Aorta (tissue), 5 donors: ENCODE data around the gene TTC3. TPM values are rescaled to one million over a fixed set of nuclear protein-coding genes. Genes with fewer than 3 reads are reported as not detected.
"Not testable (repeated sequence)": the region's sequence is repeated elsewhere in the genome, so short reads cannot be mapped to it uniquely, and the experiment has no call there.

Source experiments
- ATAC-seq: fragments of 200-7000 bp; cut with Tn5 transposase; one replicate; pipeline ENCODE4 v1.9.1; 2022; ENCODE audit warnings: moderate library complexity; ENCODE audit not compliant: low FRiP score
- DNase-seq, 2 donors: peaks; one replicate each; pipeline ENCODE4 v3.0.0-alpha.2; 2020
- H3K27ac ChIP-seq, 2 donors: one replicate each; pipeline ENCODE4 v1.5.1; 2013; ENCODE audit warnings: low read length in 2 of 2, mild to moderate bottlenecking in 2 of 2, moderate library complexity in 2 of 2, control low read depth in 1 of 2, inconsistent platforms in 1 of 2, low read depth in 1 of 2
- H3K27me3 ChIP-seq, 2 donors: one replicate each; pipeline ENCODE4 v1.6.1; 2013; ENCODE audit warnings: control low read depth in 1 of 2, low read length in 1 of 2, mild to moderate bottlenecking in 1 of 2, moderate library complexity in 1 of 2; ENCODE audit not compliant: insufficient read depth in 2 of 2, control insufficient read depth in 1 of 2
- H3K36me3 ChIP-seq, 2 donors: one replicate each; pipeline ENCODE4 v1.6.1; 2013; ENCODE audit warnings: control low read depth in 1 of 2, low read length in 1 of 2, mild to moderate bottlenecking in 1 of 2; ENCODE audit not compliant: insufficient read depth in 2 of 2, control insufficient read depth in 1 of 2
- H3K4me1 ChIP-seq, 2 donors: one replicate each; pipeline ENCODE4 v1.6.1; 2013; ENCODE audit warnings: low read length in 2 of 2, control low read depth in 1 of 2, mild to moderate bottlenecking in 1 of 2, moderate library complexity in 1 of 2; ENCODE audit not compliant: insufficient read depth in 2 of 2, control insufficient read depth in 1 of 2
- H3K4me3 ChIP-seq, 2 donors: one replicate each; pipeline ENCODE4 v1.5.1; 2013; ENCODE audit warnings: low read length in 2 of 2, control low read depth in 1 of 2, mild to moderate bottlenecking in 1 of 2
- H3K9me3 ChIP-seq: one replicate; pipeline ENCODE4 v1.6.1; 2013; ENCODE audit warnings: mild to moderate bottlenecking, low read length; ENCODE audit not compliant: control insufficient read depth
- WGBS, 2 donors: extraction: QIAGEN DNeasy Blood & Tissue Kit; methylation state at CpG; one replicate each; pipeline ENCODE4 v1.1.7; 2013; 5-methylcytosine and 5-hydroxymethylcytosine counted together
- intact Hi-C, 2 donors: fragments of 100-400 bp; cut with DNase I; formaldehyde crosslinking; loops; one replicate each; pipeline versions ENCODE4 v1.14.2 to v1.15.0; 2022
- polyA plus RNA-seq, 2 donors: library from polyadenylated mRNA; stranded (reverse); fragments of 200-250 nt; gene quantifications; one replicate each; pipeline ENCODE4 v1.2.3, GENCODE V29; 2013
- total RNA-seq, 2 donors: library from RNA; stranded (reverse); fragmentation: NEBNext Ultra II Directional; extraction: Animal tissue kit (Norgen Biotek cat#: 25700); gene quantifications; one replicate each; pipeline ENCODE4 v1.2.1, GENCODE V29; 2021
- donor health status: healthy with polysubstance abuse.
- donor health status: Bipolar disorder and iron deficiency.
- donor health status: DM: no; HTN: no; CAD: no.
- donor health status: DM: no; HTN: no; CAD: no.
- donor health status: DM: yes; HTN: yes; CAD: no.

Gene TTC3
- total and polyA plus RNA-seq, 4 donors, result 30.1 to 118 (median 72.9) TPM

DNA sequence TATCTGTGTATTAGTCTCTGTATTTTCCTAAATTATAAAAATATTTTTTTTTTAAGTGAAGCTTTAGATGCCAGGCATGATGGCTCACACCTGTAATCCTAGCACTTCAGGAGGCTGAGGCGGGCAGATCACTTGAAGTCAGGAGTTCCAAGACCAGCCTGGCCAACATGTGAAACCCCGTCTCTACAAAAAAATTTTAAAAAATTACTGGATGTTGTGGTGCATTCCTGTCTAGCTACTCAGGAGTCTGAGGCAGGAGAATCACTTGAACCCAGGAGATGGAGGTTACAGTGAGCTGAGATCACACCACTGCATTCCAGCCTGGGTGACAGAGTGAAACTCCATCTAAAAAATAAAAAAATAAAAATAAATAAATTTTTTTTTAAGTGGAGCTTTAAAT lies 43.4 kb downstream of the TTC3 start:
- 83 to 84% methylated on average over 2 of the region's 2 CpGs for WGBS, 2 donors
- DNase-seq, H3K27ac ChIP-seq, H3K36me3 ChIP-seq, H3K4me1 ChIP-seq, H3K27me3 ChIP-seq, intact Hi-C loops, H3K9me3 ChIP-seq, H3K4me3 ChIP-seq, ATAC-seq: not testable (repeated sequence)

DNA sequence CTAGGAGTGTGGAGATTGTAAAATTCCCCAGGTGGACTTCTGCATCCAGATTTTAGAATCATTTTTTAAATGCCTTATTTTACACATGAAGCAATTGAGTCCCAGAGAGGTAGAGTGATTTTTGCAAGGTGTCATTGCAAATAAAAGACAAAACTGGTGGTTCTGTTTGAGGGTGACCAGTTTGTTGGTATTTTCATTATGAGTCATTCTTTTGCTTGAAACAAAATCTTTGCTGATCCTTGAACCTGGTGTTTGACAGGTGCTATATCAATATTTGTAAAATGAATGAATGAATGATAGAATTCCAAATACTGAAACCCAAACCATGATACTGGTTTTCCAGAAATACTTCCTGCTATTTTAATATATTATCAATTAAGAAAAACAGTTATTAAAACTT lies 44.1 kb downstream of the TTC3 start:
- Histone ChIP-seq H3K36me3 (peaks cover 0 to 2% of the 10 kb centered on the region in 2 donors), H3K27me3 (no peaks in the 10 kb centered on the region), H3K4me1 (no peaks in the 10 kb centered on the region), H3K27ac (no peak overlapping the region), H3K4me3 (no peak overlapping the region), H3K9me3 (no peaks in the 10 kb centered on the region)
- DNase-seq, result no peak
- ATAC-seq, result no peak
- intact Hi-C loops, result no loop called here

DNA sequence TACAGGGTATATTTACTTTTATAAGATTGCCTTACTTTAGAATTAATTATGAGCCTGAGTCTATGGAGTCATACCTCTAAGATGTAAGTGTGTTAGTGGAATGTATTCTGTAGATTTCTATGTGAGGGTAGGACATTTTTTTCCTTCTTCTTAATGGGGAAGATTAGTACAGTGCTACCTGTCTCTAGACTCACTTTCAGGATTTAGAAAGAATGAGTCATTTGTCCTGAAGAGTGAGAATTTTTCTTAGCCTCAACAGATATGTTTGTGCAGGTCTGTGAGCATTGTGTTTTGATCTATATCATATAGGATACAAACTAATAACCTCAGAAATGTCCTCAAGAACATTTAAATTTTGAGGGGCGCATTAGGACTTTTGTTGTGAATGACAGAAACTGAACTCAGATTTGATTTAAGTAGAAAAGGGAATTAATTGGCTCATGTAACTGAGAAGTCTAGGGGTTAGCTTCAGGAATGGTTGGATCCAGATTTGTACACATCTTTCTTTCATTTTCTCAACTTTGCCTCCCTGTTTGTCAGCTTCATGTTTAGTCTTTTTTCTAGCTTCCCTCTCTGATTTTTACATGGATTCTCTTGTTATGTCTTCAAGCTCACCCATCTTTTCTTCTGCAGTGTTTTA lies 45.3 kb downstream of the TTC3 start:
- DNase-seq (no peak), ATAC-seq (no peak)
- Histone ChIP-seq H3K4me3 (no peak overlapping the region), H3K9me3 (no peaks in the 10 kb centered on the region), H3K36me3 (peaks cover 0 to 2% of the 10 kb centered on the region in 2 donors), H3K4me1 (no peaks in the 10 kb centered on the region), H3K27me3 (no peaks in the 10 kb centered on the region), H3K27ac (no peak overlapping the region)
- 0% methylated on average over 1 of the region's 1 CpG for WGBS, 2 donors
- intact Hi-C loops, result no loop called here

DNA sequence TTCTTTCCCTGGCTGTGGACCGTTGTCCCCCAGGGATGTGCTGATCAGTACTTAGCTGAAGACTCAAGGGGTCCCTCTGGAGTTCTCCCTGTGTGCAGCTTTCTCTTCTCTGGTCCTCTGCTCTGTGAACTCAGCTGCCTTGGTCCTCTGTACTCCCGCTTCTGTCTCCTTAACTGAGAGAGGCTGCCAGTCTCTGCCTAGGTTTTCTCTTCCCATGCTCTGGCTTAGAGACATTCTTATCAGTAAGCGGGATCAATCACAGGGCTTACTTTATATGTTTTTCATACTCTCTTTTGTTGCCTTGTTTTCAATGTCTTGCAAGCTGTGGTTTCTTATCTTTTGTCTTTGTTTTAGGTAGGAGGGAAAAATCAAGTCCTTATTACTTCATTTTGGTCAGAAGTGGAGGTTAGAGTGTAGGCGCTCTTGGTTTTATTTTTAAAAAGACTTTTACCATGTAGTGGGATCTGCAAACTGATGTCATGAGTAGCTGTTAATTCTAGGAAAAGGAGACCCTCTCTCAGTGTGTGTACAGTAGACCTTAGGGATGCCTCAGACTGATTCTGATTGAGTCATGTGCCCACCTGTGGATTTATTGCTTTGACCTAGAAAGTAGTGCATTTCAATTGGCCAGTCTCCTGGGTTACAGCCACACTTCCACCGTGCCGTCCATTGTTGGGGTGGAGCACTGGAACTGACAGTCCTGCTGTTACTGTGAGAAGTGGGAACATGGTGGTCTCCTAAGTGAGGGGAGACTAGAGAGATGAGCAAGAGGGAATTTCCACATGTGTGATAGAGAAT lies 46.6 kb downstream of the TTC3 start:
- Histone ChIP-seq H3K9me3 (no peaks in the 10 kb centered on the region), H3K4me3 (no peak overlapping the region), H3K27ac (peak overlapping the region in 1 of 2 donors; percentile 10), H3K4me1 (no peaks in the 10 kb centered on the region), H3K36me3 (peaks cover 0 to 2% of the 10 kb centered on the region in 2 donors), H3K27me3 (no peaks in the 10 kb centered on the region)
- no peak for DNase-seq
- intact Hi-C loops, result no loop called here
- ATAC-seq, result no peak
- WGBS, 2 donors, result 66 to 67% methylated on average over 6 of the region's 6 CpGs

DNA sequence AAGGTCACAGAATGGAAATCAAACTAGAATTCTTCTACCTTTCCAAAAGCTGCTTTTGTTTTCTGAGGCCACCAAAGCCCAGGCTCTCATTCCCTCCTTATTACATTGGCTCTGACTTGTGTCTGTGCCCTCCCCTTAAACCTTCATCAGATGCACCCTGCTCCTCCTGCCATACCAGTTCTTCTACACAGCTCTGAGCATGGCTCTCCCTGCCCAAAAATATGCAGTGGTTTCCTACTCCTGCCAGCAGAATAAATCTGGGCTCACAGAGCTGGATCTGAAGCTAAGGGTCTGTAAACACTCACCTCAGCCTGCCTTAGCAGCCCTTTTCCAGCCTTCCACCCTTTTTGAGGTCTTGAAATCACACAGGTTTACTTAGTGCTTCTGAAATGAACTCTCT lies 55.0 kb downstream of the TTC3 start:
- DNase-seq, result no peak
- H3K4me3 ChIP-seq, result no peak overlapping the region
- H3K27me3 ChIP-seq, result no peaks in the 10 kb centered on the region
- no peaks in the 10 kb centered on the region for H3K4me1 ChIP-seq
- no peak for ATAC-seq
- no peaks in the 10 kb centered on the region for H3K9me3 ChIP-seq
- no peak overlapping the region for H3K27ac ChIP-seq
- H3K36me3 ChIP-seq, result peaks cover 3 to 6% of the 10 kb centered on the region in 2 donors
- intact Hi-C loops, result no loop called here

DNA sequence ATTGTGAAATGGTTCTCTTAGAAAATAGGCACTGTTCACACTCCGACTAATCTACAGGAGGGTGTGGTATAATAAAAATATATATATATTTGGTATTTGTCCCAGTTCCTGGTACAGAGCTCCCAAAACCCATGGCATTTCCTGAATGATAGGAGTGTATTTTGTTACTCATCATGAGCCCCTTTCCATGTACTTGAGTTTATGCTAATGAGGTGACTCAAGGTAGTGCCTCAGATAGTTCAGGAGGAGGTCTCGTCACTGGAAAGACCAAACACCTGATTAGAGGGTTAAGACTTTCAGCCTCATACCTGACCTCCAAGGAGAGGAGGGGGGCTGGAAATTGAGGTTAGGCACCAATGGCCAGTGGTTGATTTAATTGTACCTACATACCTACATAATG lies 57.9 kb downstream of the TTC3 start:
- intact Hi-C loops, result no loop called here
- DNase-seq (no peak), ATAC-seq (no peak)
- Histone ChIP-seq H3K9me3 (no peaks in the 10 kb centered on the region), H3K4me1 (no peaks in the 10 kb centered on the region), H3K4me3 (no peak overlapping the region), H3K27ac (no peak overlapping the region), H3K27me3 (no peaks in the 10 kb centered on the region), H3K36me3 (peaks cover 6 to 9% of the 10 kb centered on the region in 2 donors)
- WGBS, 2 donors, result 94% methylated on average over 2 of the region's 2 CpGs

DNA sequence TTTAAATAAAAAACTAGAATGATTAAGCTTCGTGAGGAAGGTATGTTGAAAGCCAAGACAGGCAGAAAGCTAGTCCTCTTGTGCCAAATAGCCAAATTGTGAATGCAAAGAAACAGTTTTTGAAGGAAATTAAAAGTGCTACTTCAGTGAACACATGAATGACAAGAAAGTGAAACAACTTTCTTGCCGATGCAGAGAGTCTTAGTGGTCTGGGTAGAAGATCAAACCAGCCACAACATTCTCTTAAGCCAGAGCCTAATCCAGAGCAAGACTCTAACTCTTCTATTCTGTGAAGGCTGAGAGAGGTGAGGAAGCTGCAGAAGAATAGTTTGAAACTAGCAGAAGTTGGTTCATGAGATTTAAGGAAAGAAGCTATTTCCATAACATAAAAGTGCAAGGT lies 63.2 kb downstream of the TTC3 start:
- Histone ChIP-seq H3K4me1 (no peaks in the 10 kb centered on the region), H3K27me3 (no peaks in the 10 kb centered on the region), H3K27ac (no peak overlapping the region), H3K4me3 (no peak overlapping the region), H3K36me3 (peaks cover 12 to 21% of the 10 kb centered on the region in 2 donors), H3K9me3 (no peaks in the 10 kb centered on the region)
- intact Hi-C loops, result no loop called here
- DNase-seq (no peak), ATAC-seq (no peak)
- WGBS, 2 donors, result 84 to 87% methylated on average over 2 of the region's 2 CpGs

DNA sequence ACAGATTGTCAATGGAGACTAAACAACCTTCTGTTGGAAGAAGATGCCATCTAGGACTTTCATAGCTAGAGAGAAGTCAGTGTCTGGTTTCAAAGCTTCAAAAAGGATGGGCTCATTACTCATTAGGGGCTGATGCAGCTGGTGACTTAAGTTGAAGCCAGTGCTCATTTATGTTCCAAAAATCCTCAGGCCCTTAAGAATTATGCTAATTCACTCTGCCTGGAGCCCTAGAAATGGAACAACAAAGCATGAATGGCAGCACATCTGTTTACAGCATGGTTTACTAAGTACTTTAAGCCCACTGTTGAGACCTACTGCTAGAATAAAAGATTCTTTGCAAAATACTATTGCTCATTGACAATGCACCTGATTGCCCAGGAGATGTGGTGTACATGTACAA lies 63.7 kb downstream of the TTC3 start:
- H3K9me3 ChIP-seq, result no peaks in the 10 kb centered on the region
- H3K36me3 ChIP-seq, result peaks cover 12 to 16% of the 10 kb centered on the region in 2 donors
- H3K4me3 ChIP-seq, result no peak overlapping the region
- intact Hi-C loops, result no loop called here
- no peaks in the 10 kb centered on the region for H3K27me3 ChIP-seq
- DNase-seq (no peak), ATAC-seq (no peak)
- no peak overlapping the region for H3K27ac ChIP-seq
- no peaks in the 10 kb centered on the region for H3K4me1 ChIP-seq

DNA sequence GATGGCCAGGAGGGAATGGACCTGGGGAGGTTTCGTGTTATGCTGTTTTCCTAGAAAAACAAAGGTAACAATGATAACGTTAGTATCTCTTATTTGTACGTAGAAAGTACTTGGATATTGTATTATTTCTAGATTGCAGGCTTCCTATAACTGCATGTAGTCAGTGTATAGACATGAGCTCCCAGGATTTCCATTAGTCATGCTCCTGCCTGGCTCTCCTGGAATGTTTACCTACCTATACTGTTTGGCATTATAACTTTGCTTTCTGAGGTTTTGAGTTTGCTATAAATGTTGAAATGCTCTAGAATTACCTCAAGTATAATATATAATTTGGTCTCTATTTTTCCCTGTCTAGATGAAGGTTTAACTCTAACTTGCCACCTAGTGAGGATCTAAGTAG lies 66.1 kb downstream of the TTC3 start:
- H3K36me3 ChIP-seq, result peaks cover 10 to 15% of the 10 kb centered on the region in 2 donors
- no peaks in the 10 kb centered on the region for H3K9me3 ChIP-seq
- no peak for ATAC-seq
- H3K27ac ChIP-seq, result no peak overlapping the region
- no peak overlapping the region for H3K4me3 ChIP-seq
- 80 to 83% methylated on average over 3 of the region's 3 CpGs for WGBS, 2 donors
- no peak for DNase-seq
- intact Hi-C loops, result no loop called here
- no peaks in the 10 kb centered on the region for H3K27me3 ChIP-seq
- no peaks in the 10 kb centered on the region for H3K4me1 ChIP-seq
